ENCODE measurements around the gene KATNB1. TPM values are rescaled to one million over a fixed set of nuclear protein-coding genes. Genes with fewer than 3 reads are reported as not detected.
A peak's percentile ranks its signal among the peaks of the same experiment; 100 is the strongest.

Gene KATNB1
- total RNA-seq, 1 donor from 2014 or later: 47.4 TPM

DNA sequence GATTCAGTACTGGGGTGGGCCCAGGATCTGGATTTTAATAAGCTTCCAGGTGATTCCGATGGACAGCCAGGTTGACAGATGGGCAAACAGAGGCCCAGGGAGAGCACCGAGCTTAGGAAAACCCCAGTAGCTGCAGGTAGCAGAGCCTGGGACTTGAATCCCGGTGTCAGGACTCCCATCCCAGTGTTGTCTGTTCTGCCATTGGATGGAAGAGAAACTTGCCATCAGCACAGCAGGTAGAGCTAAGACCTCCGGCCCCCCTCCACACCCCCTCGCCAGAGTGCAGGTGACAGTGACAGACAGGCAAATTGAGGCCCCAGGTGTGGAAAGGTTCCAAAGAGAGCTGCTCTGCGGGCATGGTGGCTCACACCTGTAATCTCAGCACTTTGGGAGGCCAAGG, 12.4 kb downstream of the KATNB1 start:
- H3K27me3 Mint-ChIP-seq (ENCODE audit: low read depth): no peaks in the 10 kb centered on the region
- no peak overlapping the region for H3K4me3 Mint-ChIP-seq
- TF ChIP-seq, protein P1, sequence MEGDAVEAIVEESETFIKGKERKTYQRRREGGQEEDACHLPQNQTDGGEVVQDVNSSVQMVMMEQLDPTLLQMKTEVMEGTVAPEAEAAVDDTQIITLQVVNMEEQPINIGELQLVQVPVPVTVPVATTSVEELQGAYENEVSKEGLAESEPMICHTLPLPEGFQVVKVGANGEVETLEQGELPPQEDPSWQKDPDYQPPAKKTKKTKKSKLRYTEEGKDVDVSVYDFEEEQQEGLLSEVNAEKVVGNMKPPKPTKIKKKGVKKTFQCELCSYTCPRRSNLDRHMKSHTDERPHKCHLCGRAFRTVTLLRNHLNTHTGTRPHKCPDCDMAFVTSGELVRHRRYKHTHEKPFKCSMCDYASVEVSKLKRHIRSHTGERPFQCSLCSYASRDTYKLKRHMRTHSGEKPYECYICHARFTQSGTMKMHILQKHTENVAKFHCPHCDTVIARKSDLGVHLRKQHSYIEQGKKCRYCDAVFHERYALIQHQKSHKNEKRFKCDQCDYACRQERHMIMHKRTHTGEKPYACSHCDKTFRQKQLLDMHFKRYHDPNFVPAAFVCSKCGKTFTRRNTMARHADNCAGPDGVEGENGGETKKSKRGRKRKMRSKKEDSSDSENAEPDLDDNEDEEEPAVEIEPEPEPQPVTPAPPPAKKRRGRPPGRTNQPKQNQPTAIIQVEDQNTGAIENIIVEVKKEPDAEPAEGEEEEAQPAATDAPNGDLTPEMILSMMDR (conservative IDR thresholded peaks at IDR 0.05): no peak
- H3K36me3 Mint-ChIP-seq (ENCODE audit: low read depth): peaks cover 2% of the 10 kb centered on the region
- H3K9me3 Mint-ChIP-seq: no peaks in the 10 kb centered on the region
- H3K27ac Mint-ChIP-seq (ENCODE audit: unreplicated experiment): no peak overlapping the region
- peaks cover 4% of the 10 kb centered on the region for H3K4me1 Mint-ChIP-seq
- no peak for DNase-seq (ENCODE audit: low read depth, low spot score)

- H3K36me3 Mint-ChIP-seq (ENCODE audit: low read depth): peaks cover 2% of the 10 kb centered on the region
- TF ChIP-seq, protein P1 (conservative IDR thresholded peaks at IDR 0.05): no peak
- H3K27ac Mint-ChIP-seq (ENCODE audit: unreplicated experiment): no peak overlapping the region
- H3K27me3 Mint-ChIP-seq (ENCODE audit: low read depth): no peaks in the 10 kb centered on the region
- DNase-seq (ENCODE audit: low read depth, low spot score): no peak
- H3K4me1 Mint-ChIP-seq: peaks cover 4% of the 10 kb centered on the region
- H3K9me3 Mint-ChIP-seq: no peaks in the 10 kb centered on the region
- H3K4me3 Mint-ChIP-seq: no peak overlapping the region
Measured at GRCh38 chr16:57748596-57748995, 13.0 kb downstream of the KATNB1 start.

DNA sequence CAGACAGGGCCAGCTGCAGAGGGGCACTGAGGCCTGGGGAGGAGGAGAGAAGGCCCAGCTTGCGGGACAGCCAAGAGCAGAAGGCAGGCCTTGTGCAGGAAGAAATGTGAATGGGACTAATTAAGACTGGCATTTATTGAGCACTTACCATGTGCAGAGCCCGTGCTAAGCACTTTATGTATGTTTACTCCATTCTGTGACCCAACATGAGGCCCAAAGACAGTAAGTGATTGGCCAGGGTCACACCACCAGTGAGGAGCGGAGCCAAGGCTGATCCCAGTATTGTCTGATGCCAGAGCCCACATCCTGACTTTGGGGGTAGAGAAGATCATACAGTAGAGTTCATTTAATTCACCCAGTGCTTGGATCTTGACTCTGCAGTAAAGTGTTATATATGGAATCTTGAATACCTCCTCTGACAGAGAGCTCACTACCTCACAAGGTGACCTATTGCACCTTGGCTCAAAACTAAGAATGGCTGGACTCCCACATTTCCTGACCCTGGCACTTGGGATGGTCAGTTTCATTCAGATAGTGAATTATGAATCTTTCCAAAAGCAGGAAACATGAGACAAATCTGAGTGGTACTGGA, 13.6 kb downstream of the KATNB1 start:
- no peak overlapping the region for H3K27ac Mint-ChIP-seq (ENCODE audit: unreplicated experiment)
- no peak for DNase-seq (ENCODE audit: low read depth, low spot score)
- no peaks in the 10 kb centered on the region for H3K27me3 Mint-ChIP-seq (ENCODE audit: low read depth)
- peaks cover 2% of the 10 kb centered on the region for H3K36me3 Mint-ChIP-seq (ENCODE audit: low read depth)
- TF ChIP-seq, protein P1 (conservative IDR thresholded peaks at IDR 0.05): no peak
- no peaks in the 10 kb centered on the region for H3K9me3 Mint-ChIP-seq
- H3K4me3 Mint-ChIP-seq: no peak overlapping the region
- peaks cover 4% of the 10 kb centered on the region for H3K4me1 Mint-ChIP-seq

- H3K4me1 Mint-ChIP-seq: peaks cover 4% of the 10 kb centered on the region
- TF ChIP-seq, protein P1 (conservative IDR thresholded peaks at IDR 0.05): no peak
- H3K4me3 Mint-ChIP-seq: no peak overlapping the region
- no peak overlapping the region for H3K27ac Mint-ChIP-seq (ENCODE audit: unreplicated experiment)
- peaks cover 2% of the 10 kb centered on the region for H3K36me3 Mint-ChIP-seq (ENCODE audit: low read depth)
- no peaks in the 10 kb centered on the region for H3K27me3 Mint-ChIP-seq (ENCODE audit: low read depth)
- no peak for DNase-seq (ENCODE audit: low read depth, low spot score)
- no peaks in the 10 kb centered on the region for H3K9me3 Mint-ChIP-seq
Measured at GRCh38 chr16:57749856-57750452, 14.4 kb downstream of the KATNB1 start.

DNA sequence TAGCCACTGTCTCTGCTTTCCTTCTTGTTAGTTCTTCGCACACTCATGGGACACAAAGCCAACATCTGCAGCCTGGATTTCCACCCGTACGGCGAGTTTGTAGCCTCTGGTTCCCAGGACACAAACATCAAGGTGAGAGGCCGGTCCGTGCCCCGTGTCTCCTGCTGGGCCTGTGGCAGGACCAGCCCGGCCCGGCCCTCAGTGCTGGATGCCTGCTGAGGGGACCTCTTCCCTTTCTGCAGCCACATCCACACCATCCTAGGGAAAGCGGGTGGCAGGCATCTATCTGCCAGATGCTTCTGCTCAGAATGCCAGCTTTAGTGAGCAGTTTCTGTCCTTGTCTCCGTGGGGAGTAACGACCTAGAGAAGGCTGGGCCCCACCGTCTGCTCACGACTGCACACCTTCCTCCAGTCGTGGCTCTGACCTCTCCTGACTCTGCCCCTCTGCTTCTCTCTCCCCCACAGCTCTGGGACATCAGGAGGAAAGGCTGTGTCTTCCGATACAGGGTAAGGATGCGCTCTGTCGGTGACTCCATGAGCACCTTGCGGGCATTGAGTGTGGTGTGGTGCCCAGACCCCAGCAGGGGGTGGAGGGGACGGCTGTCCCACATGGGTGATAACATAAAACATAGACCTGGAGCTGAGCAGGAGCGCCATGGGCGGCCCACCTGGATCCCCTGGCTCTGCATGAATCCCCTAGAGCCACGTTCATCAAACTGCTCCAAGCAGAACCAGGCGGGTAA, 15.4 kb downstream of the KATNB1 start:
- H3K9me3 Mint-ChIP-seq: no peaks in the 10 kb centered on the region
- no peak for DNase-seq (ENCODE audit: low read depth, low spot score)
- H3K36me3 Mint-ChIP-seq (ENCODE audit: low read depth): peaks cover under 1% of the 10 kb centered on the region
- H3K4me3 Mint-ChIP-seq: no peak overlapping the region
- TF ChIP-seq, protein P1 (conservative IDR thresholded peaks at IDR 0.05): no peak
- H3K27ac Mint-ChIP-seq (ENCODE audit: unreplicated experiment): peak overlapping the region; percentile 65
- H3K27me3 Mint-ChIP-seq (ENCODE audit: low read depth): no peaks in the 10 kb centered on the region
- peaks cover 4% of the 10 kb centered on the region for H3K4me1 Mint-ChIP-seq
